ENCODE data around the gene UBE2E2.

Gene UBE2E2

DNA sequence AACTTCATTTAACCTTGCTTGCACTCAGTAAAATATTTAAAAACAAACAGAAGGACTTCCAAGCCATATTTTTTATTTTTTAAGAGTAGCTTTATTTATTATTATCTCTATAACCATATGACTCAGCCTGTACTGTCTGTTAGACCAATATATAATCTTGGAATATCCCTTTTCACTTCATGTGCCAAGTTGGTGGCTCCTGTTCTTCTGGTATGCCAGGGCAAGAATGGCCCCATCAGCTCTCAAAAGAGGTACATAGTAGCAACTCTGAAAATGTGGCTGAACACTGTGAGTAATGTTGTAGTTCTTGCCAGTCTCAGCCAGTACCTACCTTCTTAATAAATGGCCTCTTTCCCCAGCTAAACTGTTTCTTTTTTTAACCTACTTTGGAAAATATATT is 345.6 kb downstream of the UBE2E2 start:
- TF ChIP-seq, protein P1, sequence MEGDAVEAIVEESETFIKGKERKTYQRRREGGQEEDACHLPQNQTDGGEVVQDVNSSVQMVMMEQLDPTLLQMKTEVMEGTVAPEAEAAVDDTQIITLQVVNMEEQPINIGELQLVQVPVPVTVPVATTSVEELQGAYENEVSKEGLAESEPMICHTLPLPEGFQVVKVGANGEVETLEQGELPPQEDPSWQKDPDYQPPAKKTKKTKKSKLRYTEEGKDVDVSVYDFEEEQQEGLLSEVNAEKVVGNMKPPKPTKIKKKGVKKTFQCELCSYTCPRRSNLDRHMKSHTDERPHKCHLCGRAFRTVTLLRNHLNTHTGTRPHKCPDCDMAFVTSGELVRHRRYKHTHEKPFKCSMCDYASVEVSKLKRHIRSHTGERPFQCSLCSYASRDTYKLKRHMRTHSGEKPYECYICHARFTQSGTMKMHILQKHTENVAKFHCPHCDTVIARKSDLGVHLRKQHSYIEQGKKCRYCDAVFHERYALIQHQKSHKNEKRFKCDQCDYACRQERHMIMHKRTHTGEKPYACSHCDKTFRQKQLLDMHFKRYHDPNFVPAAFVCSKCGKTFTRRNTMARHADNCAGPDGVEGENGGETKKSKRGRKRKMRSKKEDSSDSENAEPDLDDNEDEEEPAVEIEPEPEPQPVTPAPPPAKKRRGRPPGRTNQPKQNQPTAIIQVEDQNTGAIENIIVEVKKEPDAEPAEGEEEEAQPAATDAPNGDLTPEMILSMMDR (IDR thresholded peaks at IDR 0.05; ENCODE audit: borderline replicate concordance, extremely low read depth, low read length, poor library complexity, severe bottlenecking) = no peak
- TF ChIP-seq EZH2 (IDR thresholded peaks at IDR 0.05; ENCODE audit: borderline replicate concordance, low read depth, low read length, severe bottlenecking) = no peak
- Histone ChIP-seq H4K20me1 (ENCODE audit: insufficient read depth, low read length) (no peaks in the 10 kb centered on the region), H3K27ac (ENCODE audit: low read length) (no peak overlapping the region), H3K4me3 (ENCODE audit: low read depth in 1 of 2, low read length in 2 of 2) (no peak overlapping the region), H3K9ac (ENCODE audit: low read depth, low read length) (no peak overlapping the region), H3K79me2 (ENCODE audit: insufficient read depth, low read length) (no peaks in the 10 kb centered on the region), H3K9me3 (ENCODE audit: insufficient read depth, low read length, severe bottlenecking) (no peaks in the 10 kb centered on the region), H3K4me1 (ENCODE audit: insufficient read depth, low read length) (no peaks in the 10 kb centered on the region), H3K36me3 (ENCODE audit: insufficient read depth, low read length) (no peaks in the 10 kb centered on the region), H3K27me3 (ENCODE audit: insufficient read depth, low read length, poor library complexity) (no peaks in the 10 kb centered on the region), H3K4me2 (ENCODE audit: insufficient read depth, low read length) (no peak overlapping the region), H2AFZ (ENCODE audit: low read depth, low read length) (no peak overlapping the region)
- ATAC-seq (ENCODE audit: insufficient read depth, low read depth) = no peak
- DNase-seq = no peak

DNA sequence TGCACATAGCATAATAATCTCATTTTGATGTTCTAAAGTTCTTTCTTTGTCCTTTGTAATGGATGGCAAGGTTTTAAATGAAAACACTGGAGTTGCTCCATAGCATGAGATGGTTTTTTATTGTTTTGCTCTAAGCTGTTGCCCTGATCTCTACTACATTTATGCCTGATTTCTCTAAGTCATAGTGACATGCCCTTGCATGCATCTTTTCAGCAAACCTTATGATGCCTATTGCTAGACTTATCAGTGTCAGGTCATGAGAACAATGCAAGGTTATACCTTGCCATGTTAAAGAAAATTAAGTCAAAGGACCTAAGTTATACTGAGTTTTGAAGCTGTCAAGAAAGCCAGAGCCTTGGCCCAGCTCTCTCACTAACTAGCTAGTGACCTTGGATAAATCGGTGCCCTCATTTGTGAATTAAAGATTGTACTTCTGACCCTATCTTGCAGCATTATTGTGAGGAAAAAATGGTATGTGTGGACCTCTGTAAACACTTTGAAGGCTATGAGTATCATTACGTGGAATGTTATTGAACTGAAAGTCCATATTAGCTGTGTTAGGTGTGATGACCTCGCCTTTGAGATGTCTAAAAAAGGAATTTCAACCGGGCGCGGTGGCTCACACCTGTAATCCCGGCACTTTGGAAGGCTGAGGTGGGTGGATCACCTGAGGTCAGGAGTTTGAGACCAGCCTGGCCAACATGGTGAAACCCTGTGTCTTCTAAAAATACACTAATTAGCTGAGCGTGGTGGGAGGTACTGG is 346.2 kb downstream of the UBE2E2 start:
- H3K4me2 ChIP-seq (ENCODE audit: insufficient read depth, low read length) = no peak overlapping the region
- no peak for TF ChIP-seq EZH2 (IDR thresholded peaks at IDR 0.05; ENCODE audit: borderline replicate concordance, low read depth, low read length, severe bottlenecking)
- TF ChIP-seq, protein P1 (IDR thresholded peaks at IDR 0.05; ENCODE audit: borderline replicate concordance, extremely low read depth, low read length, poor library complexity, severe bottlenecking) = no peak
- H3K9me3 ChIP-seq (ENCODE audit: insufficient read depth, low read length, severe bottlenecking) = no peaks in the 10 kb centered on the region
- H3K27ac ChIP-seq (ENCODE audit: low read length) = no peak overlapping the region
- no peaks in the 10 kb centered on the region for H3K27me3 ChIP-seq (ENCODE audit: insufficient read depth, low read length, poor library complexity)
- ATAC-seq (ENCODE audit: insufficient read depth, low read depth) = no peak
- no peak for DNase-seq
- no peak overlapping the region for H3K4me3 ChIP-seq (ENCODE audit: low read depth in 1 of 2, low read length in 2 of 2)
- H3K4me1 ChIP-seq (ENCODE audit: insufficient read depth, low read length) = no peaks in the 10 kb centered on the region
- no peaks in the 10 kb centered on the region for H4K20me1 ChIP-seq (ENCODE audit: insufficient read depth, low read length)
- H2AFZ ChIP-seq (ENCODE audit: low read depth, low read length) = no peak overlapping the region
- H3K36me3 ChIP-seq (ENCODE audit: insufficient read depth, low read length) = no peaks in the 10 kb centered on the region
- H3K79me2 ChIP-seq (ENCODE audit: insufficient read depth, low read length) = no peaks in the 10 kb centered on the region
- H3K9ac ChIP-seq (ENCODE audit: low read depth, low read length) = no peak overlapping the region

DNA sequence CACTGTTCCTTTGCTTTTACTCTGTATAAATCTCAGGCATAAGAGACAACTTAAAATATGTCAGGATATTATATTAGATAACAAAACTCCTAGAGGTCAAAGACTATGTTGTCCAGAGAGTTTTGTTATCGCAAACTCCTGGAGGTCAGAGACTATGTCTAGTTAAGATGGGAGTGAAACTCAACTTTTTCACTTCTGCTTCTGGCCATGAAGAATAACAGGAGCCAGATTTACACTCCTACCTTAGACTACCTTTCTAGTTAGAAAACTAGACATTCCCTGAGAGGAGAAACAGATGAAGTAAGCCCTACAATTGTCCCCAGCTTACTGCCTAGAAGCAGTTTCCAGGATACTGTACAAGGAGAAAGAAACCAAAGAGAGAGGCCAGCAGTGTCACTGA is 347.3 kb downstream of the UBE2E2 start:
- Histone ChIP-seq H3K79me2 (ENCODE audit: insufficient read depth, low read length) (no peaks in the 10 kb centered on the region), H3K4me3 (ENCODE audit: low read depth in 1 of 2, low read length in 2 of 2) (no peak overlapping the region), H3K9me3 (ENCODE audit: insufficient read depth, low read length, severe bottlenecking) (no peaks in the 10 kb centered on the region), H2AFZ (ENCODE audit: low read depth, low read length) (no peak overlapping the region), H3K4me1 (ENCODE audit: insufficient read depth, low read length) (no peaks in the 10 kb centered on the region), H3K27ac (ENCODE audit: low read length) (no peak overlapping the region), H3K4me2 (ENCODE audit: insufficient read depth, low read length) (no peak overlapping the region), H3K27me3 (ENCODE audit: insufficient read depth, low read length, poor library complexity) (no peaks in the 10 kb centered on the region), H3K36me3 (ENCODE audit: insufficient read depth, low read length) (no peaks in the 10 kb centered on the region), H4K20me1 (ENCODE audit: insufficient read depth, low read length) (no peaks in the 10 kb centered on the region), H3K9ac (ENCODE audit: low read depth, low read length) (no peak overlapping the region)
- ATAC-seq (ENCODE audit: insufficient read depth, low read depth) = no peak
- TF ChIP-seq, protein P1 (IDR thresholded peaks at IDR 0.05; ENCODE audit: borderline replicate concordance, extremely low read depth, low read length, poor library complexity, severe bottlenecking) = no peak
- no peak for TF ChIP-seq EZH2 (IDR thresholded peaks at IDR 0.05; ENCODE audit: borderline replicate concordance, low read depth, low read length, severe bottlenecking)
- DNase-seq = no peak
